HG02938 (cell line): ENCODE data around the gene CNKSR2.
"Not testable (repeated sequence)": the region's sequence is repeated elsewhere in the genome, so short reads cannot be mapped to it uniquely, and the experiment has no call there.

Source experiments
- ATAC-seq: cut with Tn5 transposase; IDR thresholded peaks from one replicate; pipeline ENCODE4 v1.9.1; 2021; ENCODE audit warnings: mild to moderate bottlenecking, moderate library complexity; ENCODE audit not compliant: unreplicated experiment

The CNKSR2 gene

GRCh38 chrX:21438792-21439191 is 64.6 kb downstream of the CNKSR2 start:
- ATAC-seq = peak; percentile 100

GRCh38 chrX:21440911-21441310 is 66.7 kb downstream of the CNKSR2 start:
- ATAC-seq = no peak

- no peak for ATAC-seq
Observed at GRCh38 chrX:21457718-21458117, 83.5 kb downstream of the CNKSR2 start.

GRCh38 chrX:21469071-21469470 is 94.9 kb downstream of the CNKSR2 start:
- no peak for ATAC-seq

- ATAC-seq = no peak
Observed at GRCh38 chrX:21476909-21477308, 102.7 kb downstream of the CNKSR2 start.

GRCh38 chrX:21479695-21480270 is 105.6 kb downstream of the CNKSR2 start:
- peak; percentile 61 for ATAC-seq

- ATAC-seq = no peak
Observed at GRCh38 chrX:21481761-21482160, 107.5 kb downstream of the CNKSR2 start.

- not testable (repeated sequence) for ATAC-seq
Observed at GRCh38 chrX:21484051-21484450, 109.8 kb downstream of the CNKSR2 start.

- no peak for ATAC-seq
Observed at GRCh38 chrX:21487832-21488231, 113.6 kb downstream of the CNKSR2 start.

- no peak for ATAC-seq
Observed at GRCh38 chrX:21490341-21490740, 116.1 kb downstream of the CNKSR2 start.

- ATAC-seq = no peak
Observed at GRCh38 chrX:21493226-21493830, 119.1 kb downstream of the CNKSR2 start.

GRCh38 chrX:21503593-21503992 is 129.4 kb downstream of the CNKSR2 start:
- ATAC-seq = peak; percentile 89

- ATAC-seq = no peak
Observed at GRCh38 chrX:21509912-21510311, 135.7 kb downstream of the CNKSR2 start.

- ATAC-seq = no peak
Observed at GRCh38 chrX:21524008-21524407, 149.8 kb downstream of the CNKSR2 start.

- ATAC-seq = no peak
Observed at GRCh38 chrX:21528076-21528475, 153.9 kb downstream of the CNKSR2 start.

- no peak for ATAC-seq
Observed at GRCh38 chrX:21529771-21530170, 155.6 kb downstream of the CNKSR2 start.

- ATAC-seq = not testable (repeated sequence)
Observed at GRCh38 chrX:21544642-21545041, 170.4 kb downstream of the CNKSR2 start.

- no peak for ATAC-seq
Observed at GRCh38 chrX:21559417-21559816, 185.2 kb downstream of the CNKSR2 start.

- ATAC-seq = no peak
Observed at GRCh38 chrX:21565025-21565424, 190.8 kb downstream of the CNKSR2 start.

GRCh38 chrX:21574793-21575192 is 200.6 kb downstream of the CNKSR2 start:
- no peak for ATAC-seq

GRCh38 chrX:21581479-21581878 is 207.3 kb downstream of the CNKSR2 start:
- no peak for ATAC-seq

- ATAC-seq = no peak
Observed at GRCh38 chrX:21586001-21586400, 211.8 kb downstream of the CNKSR2 start.
